ENCODE results near the gene PLS1. TPM values are rescaled to one million over a fixed set of nuclear protein-coding genes. Genes with fewer than 3 reads are reported as not detected.

Gene PLS1
- total and polyA plus RNA-seq, 2 donors: 2.6 to 29.8 TPM

DNA sequence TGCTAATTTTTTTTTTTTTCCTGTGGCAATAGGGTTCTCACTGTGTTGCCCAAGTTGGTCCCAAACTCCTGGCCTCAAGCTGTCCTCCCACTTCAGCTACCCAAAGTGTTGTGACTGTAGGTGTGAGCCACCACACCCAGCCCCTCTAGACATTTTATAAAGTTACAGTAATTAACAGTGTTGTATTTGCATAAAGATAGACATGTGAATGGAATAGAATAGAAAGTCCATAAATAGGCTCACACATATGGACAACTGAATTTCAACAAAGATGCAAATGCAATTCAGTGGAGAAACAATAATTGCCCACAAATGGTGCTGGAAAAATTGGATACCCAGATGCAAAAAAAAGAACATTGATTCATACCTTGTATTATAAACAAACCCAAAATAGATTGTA lies 39.9 kb downstream of the PLS1 start:
- no peak for DNase-seq (ENCODE audit: extremely low spot score)
- H3K36me3 ChIP-seq (ENCODE audit: insufficient read depth): no peaks in the 10 kb centered on the region
- no peaks in the 10 kb centered on the region for H3K4me1 ChIP-seq (ENCODE audit: insufficient read depth)
- no peak overlapping the region for H3K27ac ChIP-seq (ENCODE audit: low read depth)
- H3K4me3 ChIP-seq (ENCODE audit: low read depth, low read length): no peak overlapping the region

DNA sequence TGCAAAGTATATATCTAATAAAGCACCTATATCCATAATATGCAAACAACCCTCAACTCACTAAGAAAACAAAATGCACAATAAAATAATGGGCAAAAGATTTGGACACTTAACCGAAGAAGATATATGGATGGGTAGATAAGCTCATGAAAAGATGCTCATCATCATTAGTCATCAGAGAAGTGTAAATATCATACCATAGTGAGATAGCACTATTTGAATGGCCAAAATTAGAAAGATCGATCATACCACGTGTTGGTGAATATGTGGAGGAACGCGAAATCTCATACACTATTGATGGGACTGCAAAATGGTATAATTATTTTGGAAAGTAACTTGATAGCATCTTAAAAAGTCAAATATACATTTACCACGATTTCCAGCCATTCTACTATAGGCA lies 40.5 kb downstream of the PLS1 start:
- 91% methylated on average over 6 of the region's 6 CpGs for WGBS
- Histone ChIP-seq H3K27ac (ENCODE audit: low read depth) (no peak overlapping the region), H3K36me3 (ENCODE audit: insufficient read depth) (no peaks in the 10 kb centered on the region), H3K4me3 (ENCODE audit: low read depth, low read length) (no peak overlapping the region), H3K4me1 (ENCODE audit: insufficient read depth) (no peaks in the 10 kb centered on the region)
- DNase-seq (ENCODE audit: extremely low spot score): no peak

DNA sequence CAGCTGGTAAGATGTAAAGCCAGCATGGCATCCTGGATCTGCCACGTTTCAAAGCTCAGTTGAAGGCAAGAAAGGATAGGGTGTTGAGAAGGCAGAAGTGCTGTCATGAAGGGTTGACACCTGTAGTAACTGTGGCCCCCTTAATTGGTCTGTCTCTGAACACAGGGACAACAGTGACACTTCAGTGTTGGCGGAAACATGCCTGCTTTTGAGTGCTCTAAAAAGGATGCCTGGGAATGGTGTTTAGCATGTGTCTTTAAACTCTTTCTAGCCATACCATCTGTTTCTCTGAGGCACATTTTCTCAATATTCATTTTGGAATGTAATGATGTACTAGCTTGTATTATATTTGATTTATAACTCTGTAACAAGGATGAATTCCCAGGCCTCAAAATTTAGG lies 42.1 kb downstream of the PLS1 start:
- Histone ChIP-seq H3K4me3 (ENCODE audit: low read depth, low read length) (no peak overlapping the region), H3K27ac (ENCODE audit: low read depth) (no peak overlapping the region), H3K36me3 (ENCODE audit: insufficient read depth) (no peaks in the 10 kb centered on the region), H3K4me1 (ENCODE audit: insufficient read depth) (no peaks in the 10 kb centered on the region)
- DNase-seq (ENCODE audit: extremely low spot score): no peak
- WGBS: 64% methylated on average over 2 of the region's 2 CpGs

DNA sequence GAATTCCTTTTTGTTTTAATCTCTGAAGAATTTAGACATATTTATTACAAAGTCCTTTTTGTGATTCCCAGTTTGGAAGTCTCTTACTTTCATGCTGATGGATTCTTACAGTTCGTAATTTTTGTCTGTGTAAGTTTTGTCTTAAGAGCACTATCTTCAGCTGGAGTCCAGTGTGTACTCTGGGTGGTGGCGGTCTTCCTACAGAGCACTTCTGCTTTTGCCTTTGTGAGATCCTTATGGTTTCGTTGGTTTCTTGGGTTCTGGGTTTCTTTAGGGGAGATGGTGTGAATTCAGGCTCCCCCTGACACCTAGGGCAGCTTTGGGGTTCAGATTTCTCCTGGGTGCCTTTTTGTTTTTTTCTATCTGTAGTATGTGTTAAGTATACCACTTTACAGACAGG lies 45.3 kb downstream of the PLS1 start:
- H3K36me3 ChIP-seq (ENCODE audit: insufficient read depth): no peaks in the 10 kb centered on the region
- H3K27ac ChIP-seq (ENCODE audit: low read depth): no peak overlapping the region
- WGBS: 87% methylated on average over 3 of the region's 3 CpGs
- H3K4me3 ChIP-seq (ENCODE audit: low read depth, low read length): no peak overlapping the region
- no peaks in the 10 kb centered on the region for H3K4me1 ChIP-seq (ENCODE audit: insufficient read depth)
- no peak for DNase-seq (ENCODE audit: extremely low spot score)

DNA sequence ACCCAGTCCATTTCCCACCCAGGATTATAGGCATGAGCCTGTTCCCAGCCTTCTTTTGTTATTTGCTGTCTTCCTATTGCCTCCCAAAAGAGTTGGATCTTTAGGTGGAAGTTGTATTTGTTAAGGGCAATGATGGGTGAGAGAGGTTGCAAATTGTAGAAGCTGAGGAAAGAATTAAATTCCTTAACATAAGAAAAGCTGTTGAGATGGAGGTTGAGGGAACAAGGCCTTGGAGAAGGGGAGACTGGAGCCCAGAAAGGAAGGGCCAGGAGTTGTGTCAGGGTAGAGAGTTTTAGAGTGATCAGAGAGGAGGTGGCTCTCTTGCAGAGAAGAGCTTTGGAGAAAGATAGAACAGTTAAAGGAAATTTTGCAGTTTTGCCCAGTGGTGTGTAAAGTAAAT lies 46.8 kb downstream of the PLS1 start:
- H3K4me3 ChIP-seq (ENCODE audit: low read depth, low read length): no peak overlapping the region
- no peaks in the 10 kb centered on the region for H3K4me1 ChIP-seq (ENCODE audit: insufficient read depth)
- DNase-seq (ENCODE audit: extremely low spot score): no peak
- H3K27ac ChIP-seq (ENCODE audit: low read depth): no peak overlapping the region
- H3K36me3 ChIP-seq (ENCODE audit: insufficient read depth): no peaks in the 10 kb centered on the region

DNA sequence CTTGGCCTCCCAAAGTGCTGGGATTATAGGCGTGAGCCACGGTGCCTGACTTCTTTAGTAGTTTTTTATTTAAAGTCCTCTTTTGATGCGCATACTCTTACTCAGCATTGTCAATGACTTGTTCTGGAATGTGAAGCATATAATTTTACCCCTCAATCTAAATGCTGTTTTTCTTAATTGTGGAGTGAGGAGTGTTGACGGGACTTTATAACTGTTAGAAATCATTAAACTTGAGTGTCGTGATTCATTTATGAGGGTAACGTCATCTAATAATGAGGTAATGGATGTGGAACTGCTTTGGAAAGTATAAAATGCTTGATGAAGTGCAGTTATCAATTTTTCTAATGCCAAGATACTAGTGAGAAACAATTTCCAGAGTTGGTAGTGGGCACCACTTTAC lies 48.3 kb downstream of the PLS1 start:
- DNase-seq (ENCODE audit: extremely low spot score): no peak
- Histone ChIP-seq H3K36me3 (ENCODE audit: insufficient read depth) (no peaks in the 10 kb centered on the region), H3K4me1 (ENCODE audit: insufficient read depth) (no peaks in the 10 kb centered on the region), H3K4me3 (ENCODE audit: low read depth, low read length) (no peak overlapping the region), H3K27ac (ENCODE audit: low read depth) (no peak overlapping the region)
- 69% methylated on average over 6 of the region's 6 CpGs for WGBS

DNA sequence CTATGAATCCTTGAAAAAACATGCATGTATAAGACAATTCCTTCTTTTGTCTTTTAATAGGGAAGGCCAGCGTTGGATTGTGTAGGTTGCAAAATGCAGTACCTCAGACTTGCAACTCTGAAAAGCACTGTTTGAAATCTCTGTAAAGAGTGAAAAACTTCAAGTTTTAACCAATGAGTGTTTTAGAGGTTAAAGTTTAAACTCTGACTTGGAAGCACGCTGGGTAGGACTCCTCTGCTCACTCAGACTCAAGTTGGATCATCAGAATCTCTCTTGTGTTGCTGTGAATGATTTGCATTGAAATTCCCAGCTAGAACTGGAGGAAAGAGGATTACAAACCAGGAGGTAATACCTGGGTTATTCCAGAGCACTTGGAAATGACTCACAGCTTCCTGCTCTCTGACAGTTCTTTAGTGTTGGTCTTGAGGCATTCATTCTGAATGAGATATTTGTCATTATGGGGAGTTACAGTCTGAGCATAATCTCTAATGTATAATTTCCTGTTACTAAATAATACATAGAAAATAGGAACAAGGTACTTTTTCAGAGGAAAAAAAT lies 49.1 kb downstream of the PLS1 start:
- no peak for DNase-seq (ENCODE audit: extremely low spot score)
- no peaks in the 10 kb centered on the region for H3K4me1 ChIP-seq (ENCODE audit: insufficient read depth)
- 69% methylated on average over 2 of the region's 2 CpGs for WGBS
- no peak overlapping the region for H3K4me3 ChIP-seq (ENCODE audit: low read depth, low read length)
- H3K27ac ChIP-seq (ENCODE audit: low read depth): no peak overlapping the region
- H3K36me3 ChIP-seq (ENCODE audit: insufficient read depth): no peaks in the 10 kb centered on the region

DNA sequence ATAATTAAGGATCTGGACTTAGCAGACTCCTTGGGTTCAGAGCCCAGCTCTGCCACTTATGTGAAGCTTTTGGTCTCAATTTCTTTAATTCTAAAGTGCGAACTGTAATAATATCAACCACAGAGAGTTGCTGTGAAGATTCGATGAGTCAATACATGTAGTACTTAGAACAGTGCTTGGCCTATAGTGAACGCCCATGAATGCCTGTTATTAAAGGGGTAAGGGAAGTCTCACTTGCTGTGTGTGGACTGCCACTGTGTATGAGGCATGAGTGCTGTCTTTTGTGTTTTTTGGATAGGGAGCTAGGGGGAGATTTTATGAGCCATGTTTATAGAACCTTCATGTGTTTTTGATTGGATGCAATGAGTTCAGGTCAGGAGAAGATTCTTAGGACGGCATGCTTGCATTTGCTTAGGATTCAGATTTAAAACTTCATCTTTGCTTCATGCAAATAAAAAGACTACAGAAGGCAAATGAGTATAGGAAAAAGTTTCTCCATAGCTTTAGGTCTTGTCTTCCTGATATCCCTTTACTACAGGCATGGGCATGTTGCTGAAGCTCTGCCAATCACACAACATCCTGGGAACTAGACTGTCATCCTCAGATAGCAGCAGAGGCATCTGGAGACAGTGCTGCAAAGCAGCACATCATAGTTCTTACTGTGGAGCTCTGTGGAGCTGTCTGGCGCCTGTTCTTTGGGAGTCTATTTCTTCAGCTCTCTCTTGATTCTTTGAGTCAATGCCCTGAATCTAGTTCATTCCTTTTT lies 50.0 kb downstream of the PLS1 start:
- Histone ChIP-seq H3K27ac (ENCODE audit: low read depth) (no peak overlapping the region), H3K4me3 (ENCODE audit: low read depth, low read length) (no peak overlapping the region), H3K36me3 (ENCODE audit: insufficient read depth) (no peaks in the 10 kb centered on the region), H3K4me1 (ENCODE audit: insufficient read depth) (no peaks in the 10 kb centered on the region)
- WGBS: 76% methylated on average over 5 of the region's 5 CpGs
- DNase-seq (ENCODE audit: extremely low spot score): no peak

DNA sequence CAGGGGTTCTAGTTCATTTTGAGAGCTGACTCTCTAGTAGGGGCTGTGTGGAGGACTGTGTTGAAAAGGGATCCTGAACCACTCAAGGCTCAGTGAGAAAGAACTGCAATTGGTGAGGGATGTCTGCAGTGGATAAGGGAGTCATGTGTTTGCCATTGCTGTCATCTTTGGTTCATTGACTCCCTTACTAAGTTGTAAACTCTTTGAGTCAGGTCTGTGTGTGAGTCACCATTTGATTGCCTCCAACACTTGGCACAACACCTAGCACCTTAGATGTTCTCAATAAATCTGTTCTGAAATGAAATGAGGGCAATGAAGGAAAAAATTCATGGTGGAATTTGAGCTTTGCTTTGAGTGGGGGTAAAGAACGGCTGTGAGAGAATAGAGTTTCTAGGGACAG lies 51.7 kb downstream of the PLS1 start:
- no peak for DNase-seq (ENCODE audit: extremely low spot score)
- no peak overlapping the region for H3K27ac ChIP-seq (ENCODE audit: low read depth)
- WGBS: 61% methylated on average over 1 of the region's 1 CpG
- no peaks in the 10 kb centered on the region for H3K4me1 ChIP-seq (ENCODE audit: insufficient read depth)
- no peaks in the 10 kb centered on the region for H3K36me3 ChIP-seq (ENCODE audit: insufficient read depth)
- H3K4me3 ChIP-seq (ENCODE audit: low read depth, low read length): no peak overlapping the region

DNA sequence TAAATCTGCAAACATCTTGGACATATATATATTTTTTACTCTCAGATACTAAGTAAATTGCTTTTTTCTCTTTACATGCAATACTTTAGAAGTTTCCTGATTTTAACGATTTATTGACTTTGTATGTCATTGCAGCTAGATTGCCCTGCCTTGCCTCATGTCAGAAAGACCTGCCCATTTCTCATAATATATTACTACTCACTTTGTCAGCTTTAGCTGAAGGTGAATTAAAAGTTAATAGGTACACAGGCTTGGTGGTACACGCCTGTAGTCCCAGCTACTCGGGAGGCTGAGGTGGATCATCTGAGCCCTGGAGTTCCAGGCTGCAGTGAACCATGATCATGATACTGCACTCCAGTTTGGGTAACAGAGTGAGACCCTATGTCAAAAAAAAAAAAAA lies 52.8 kb downstream of the PLS1 start:
- no peak overlapping the region for H3K4me3 ChIP-seq (ENCODE audit: low read depth, low read length)
- WGBS: 82% methylated on average over 3 of the region's 3 CpGs
- DNase-seq (ENCODE audit: extremely low spot score): no peak
- H3K4me1 ChIP-seq (ENCODE audit: insufficient read depth): no peaks in the 10 kb centered on the region
- no peak overlapping the region for H3K27ac ChIP-seq (ENCODE audit: low read depth)
- no peaks in the 10 kb centered on the region for H3K36me3 ChIP-seq (ENCODE audit: insufficient read depth)

DNA sequence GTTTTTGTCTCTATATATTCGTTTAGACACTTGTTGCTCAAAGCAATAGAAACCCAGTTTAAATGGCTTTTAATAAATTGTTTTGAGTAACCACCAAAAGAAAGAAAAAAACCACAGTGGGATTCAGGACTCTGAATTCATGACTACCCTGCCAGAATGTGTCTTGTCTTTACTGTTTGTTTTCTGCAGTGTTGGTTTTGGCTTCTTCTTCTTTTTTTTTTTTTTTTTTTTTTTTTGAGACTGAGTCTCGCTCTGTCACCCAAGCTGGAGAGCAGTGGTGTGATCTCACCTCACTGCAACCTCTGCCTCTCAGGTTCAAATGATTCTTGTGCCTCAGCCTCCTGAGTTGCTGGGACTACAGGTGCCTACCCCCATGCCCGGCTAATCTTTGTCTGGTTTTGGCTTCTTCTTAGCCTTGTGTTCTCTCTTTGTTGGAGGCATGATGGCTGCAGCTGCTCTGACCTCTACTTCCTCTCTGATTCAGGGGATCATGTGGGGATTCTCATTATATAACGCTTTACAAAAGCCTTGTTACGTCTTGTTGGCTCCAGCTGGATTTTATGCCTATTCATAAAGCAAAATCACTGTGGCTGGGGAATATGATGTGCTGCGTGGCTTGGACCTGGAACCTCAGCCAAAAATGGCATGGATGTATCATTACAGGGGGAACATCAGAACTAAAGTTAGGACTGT lies 54.0 kb downstream of the PLS1 start:
- no peak overlapping the region for H3K27ac ChIP-seq (ENCODE audit: low read depth)
- DNase-seq (ENCODE audit: extremely low spot score): no peak
- no peak overlapping the region for H3K4me3 ChIP-seq (ENCODE audit: low read depth, low read length)
- 44% methylated on average over 6 of the region's 6 CpGs for WGBS
- H3K36me3 ChIP-seq (ENCODE audit: insufficient read depth): no peaks in the 10 kb centered on the region
- H3K4me1 ChIP-seq (ENCODE audit: insufficient read depth): no peaks in the 10 kb centered on the region

DNA sequence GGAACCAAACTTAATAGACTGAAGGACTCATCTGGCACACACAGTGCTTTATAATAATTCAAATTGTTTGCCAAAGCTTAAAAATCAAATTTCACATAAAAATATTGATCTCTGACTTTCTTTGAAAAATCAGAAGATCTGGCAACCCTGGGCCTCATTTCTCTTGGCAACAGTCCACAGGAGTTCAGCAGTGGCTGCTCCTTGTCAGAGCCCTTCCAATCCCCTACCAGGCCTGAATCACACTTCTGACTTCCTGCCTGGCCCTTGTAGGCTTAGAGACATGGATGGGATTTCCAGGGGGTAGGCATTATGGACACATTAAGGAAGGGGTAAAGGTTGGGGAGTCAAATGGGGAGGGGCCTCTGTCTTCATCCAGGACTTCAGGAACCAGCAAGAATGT lies 55.5 kb downstream of the PLS1 start:
- Histone ChIP-seq H3K4me1 (ENCODE audit: insufficient read depth) (no peaks in the 10 kb centered on the region), H3K36me3 (ENCODE audit: insufficient read depth) (no peaks in the 10 kb centered on the region), H3K4me3 (ENCODE audit: low read depth, low read length) (no peak overlapping the region), H3K27ac (ENCODE audit: low read depth) (no peak overlapping the region)
- no peak for DNase-seq (ENCODE audit: extremely low spot score)

DNA sequence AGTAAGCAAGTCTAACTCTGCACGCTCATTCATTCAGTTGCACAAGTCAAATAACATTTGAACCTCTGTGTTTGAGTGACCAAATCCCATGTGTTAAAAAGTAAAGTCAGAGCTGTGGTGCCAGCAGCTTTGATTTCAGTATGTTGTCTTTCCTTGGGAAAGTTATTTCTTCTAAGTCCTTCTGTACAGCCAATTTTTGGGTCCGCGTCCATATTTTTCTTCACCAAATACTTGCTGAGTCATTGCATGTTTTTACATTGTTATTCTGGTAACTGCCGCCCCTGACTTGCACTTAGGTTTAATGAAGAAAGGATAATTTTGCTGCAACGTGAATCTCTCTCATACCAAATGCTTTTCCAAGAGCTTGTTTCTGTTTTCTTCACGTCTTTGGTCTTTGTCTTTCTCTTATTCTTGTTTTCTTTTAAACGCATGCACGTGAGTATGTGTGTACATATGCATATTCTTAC lies 56.7 kb downstream of the PLS1 start:
- 87% methylated on average over 8 of the region's 8 CpGs for WGBS
- DNase-seq (ENCODE audit: extremely low spot score): no peak
- Histone ChIP-seq H3K36me3 (ENCODE audit: insufficient read depth) (no peaks in the 10 kb centered on the region), H3K4me3 (ENCODE audit: low read depth, low read length) (no peak overlapping the region), H3K27ac (ENCODE audit: low read depth) (no peak overlapping the region), H3K4me1 (ENCODE audit: insufficient read depth) (no peaks in the 10 kb centered on the region)

DNA sequence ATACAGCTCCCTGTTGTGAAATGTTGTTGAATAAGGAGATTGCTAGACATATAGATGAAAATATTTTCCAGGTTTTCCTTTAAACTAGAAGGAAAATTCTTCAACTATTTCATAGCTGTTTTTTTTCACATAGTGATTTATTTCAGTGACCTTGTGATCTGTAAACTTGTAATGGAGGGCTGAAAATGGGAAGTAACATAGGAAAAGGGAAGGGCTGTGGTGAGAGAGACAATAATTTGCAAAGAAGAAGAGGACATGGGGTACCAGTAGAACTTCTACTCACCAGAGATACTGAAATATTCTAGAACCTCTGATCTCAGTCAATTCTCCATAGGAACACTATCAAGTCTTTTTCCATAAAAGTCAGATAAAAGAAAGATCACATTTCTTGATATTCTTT lies 60.4 kb downstream of the PLS1 start:
- Histone ChIP-seq H3K4me1 (ENCODE audit: insufficient read depth) (no peaks in the 10 kb centered on the region), H3K27ac (ENCODE audit: low read depth) (no peak overlapping the region), H3K36me3 (ENCODE audit: insufficient read depth) (no peaks in the 10 kb centered on the region), H3K4me3 (ENCODE audit: low read depth, low read length) (no peak overlapping the region)
- no peak for DNase-seq (ENCODE audit: extremely low spot score)

Data from urinary bladder (tissue), 4 donors.